Measurements from ENCODE around the gene SLC22A23. TPM values are rescaled to one million over a fixed set of nuclear protein-coding genes. Genes with fewer than 3 reads are reported as not detected.

Gene SLC22A23
- total RNA-seq, 2 experiments from 2014 or later = 0.75 to 0.83 TPM

GRCh38 chr6:3372184-3372846 is 84.5 kb downstream of the SLC22A23 start:
- ChIA-PET POLR2A (no interaction called here), CTCF (interaction anchor here (1.1 kb wide), 1 partner anchor 93 kb away, joined by 4 read pairs; no protein-coding TSS in a partner anchor)
- no peak for DNase-seq
- Mint-ChIP-seq H3K4me1 (peaks cover 23% of the 10 kb centered on the region), H3K9me3 (no peaks in the 10 kb centered on the region), H3K4me3 (no peak overlapping the region), H3K27me3 (peaks cover 9% of the 10 kb centered on the region), H3K36me3 (ENCODE audit: low read depth) (no peaks in the 10 kb centered on the region), H3K27ac (no peak overlapping the region)

DNA sequence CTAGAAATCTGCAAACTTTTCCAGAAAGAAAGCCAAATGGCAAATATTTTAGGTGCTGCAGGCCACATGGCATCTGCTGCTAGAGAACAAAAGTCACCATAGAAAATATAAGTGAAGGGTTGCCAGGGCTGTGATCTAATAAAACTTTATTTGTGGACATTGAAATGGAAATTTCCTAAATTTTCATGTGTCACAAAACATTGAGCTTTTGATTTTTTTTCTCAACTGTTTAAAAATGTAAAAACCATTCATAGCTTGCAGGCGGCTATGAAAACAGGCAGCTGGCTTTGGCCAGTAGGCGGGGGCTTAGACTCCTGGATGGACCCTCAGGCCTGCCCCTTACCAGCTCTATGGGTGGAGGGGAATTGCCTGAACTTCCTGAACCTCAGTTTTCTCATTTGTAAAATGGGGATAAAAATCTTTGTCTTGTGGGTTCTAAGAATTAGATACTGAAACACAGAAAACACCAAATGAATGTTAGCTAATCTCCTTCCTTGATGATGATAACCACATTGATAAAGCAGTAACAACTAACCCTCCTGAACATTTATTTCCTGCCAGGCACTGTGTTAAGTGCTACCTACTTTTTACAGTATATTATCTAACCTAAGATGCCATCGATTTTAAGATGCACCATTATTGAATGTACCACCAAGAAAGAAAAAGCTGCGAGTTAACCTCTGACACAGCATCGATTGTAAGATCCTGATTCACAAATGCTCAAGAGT is 85.5 kb downstream of the SLC22A23 start:
- no peak for DNase-seq
- Mint-ChIP-seq H3K9me3 (no peaks in the 10 kb centered on the region), H3K4me3 (no peak overlapping the region), H3K36me3 (ENCODE audit: low read depth) (no peaks in the 10 kb centered on the region), H3K27me3 (peaks cover 7% of the 10 kb centered on the region), H3K4me1 (peaks cover 23% of the 10 kb centered on the region), H3K27ac (peak overlapping the region; percentile 30)
- ChIA-PET CTCF (interaction anchor here (1.1 kb wide), 1 partner anchor 92 kb away, joined by 4 read pairs; no protein-coding TSS in a partner anchor), POLR2A (no interaction called here)

- ChIA-PET POLR2A (interaction anchor here (0.8 kb wide), 1 partner anchor 10 kb away, joined by 3 read pairs; no protein-coding TSS in a partner anchor), CTCF (no interaction called here)
- Mint-ChIP-seq H3K27me3 (peaks cover 3% of the 10 kb centered on the region), H3K27ac (peak overlapping the region; percentile 30), H3K4me3 (no peak overlapping the region), H3K4me1 (peaks cover 23% of the 10 kb centered on the region), H3K9me3 (no peaks in the 10 kb centered on the region), H3K36me3 (ENCODE audit: low read depth) (no peaks in the 10 kb centered on the region)
- DNase-seq = no peak
Measured at GRCh38 chr6:3370361-3371221, 86.3 kb downstream of the SLC22A23 start.

GRCh38 chr6:3369985-3370360 is 86.9 kb downstream of the SLC22A23 start:
- Mint-ChIP-seq H3K4me1 (peaks cover 23% of the 10 kb centered on the region), H3K27me3 (peaks cover 3% of the 10 kb centered on the region), H3K36me3 (ENCODE audit: low read depth) (no peaks in the 10 kb centered on the region), H3K4me3 (no peak overlapping the region), H3K27ac (no peak overlapping the region), H3K9me3 (no peaks in the 10 kb centered on the region)
- POLR2A ChIA-PET = interaction anchor here (0.8 kb wide), 1 partner anchor 9 kb away, joined by 3 read pairs; no protein-coding TSS in a partner anchor
- DNase-seq = no peak
- CTCF ChIA-PET = no interaction called here

DNA sequence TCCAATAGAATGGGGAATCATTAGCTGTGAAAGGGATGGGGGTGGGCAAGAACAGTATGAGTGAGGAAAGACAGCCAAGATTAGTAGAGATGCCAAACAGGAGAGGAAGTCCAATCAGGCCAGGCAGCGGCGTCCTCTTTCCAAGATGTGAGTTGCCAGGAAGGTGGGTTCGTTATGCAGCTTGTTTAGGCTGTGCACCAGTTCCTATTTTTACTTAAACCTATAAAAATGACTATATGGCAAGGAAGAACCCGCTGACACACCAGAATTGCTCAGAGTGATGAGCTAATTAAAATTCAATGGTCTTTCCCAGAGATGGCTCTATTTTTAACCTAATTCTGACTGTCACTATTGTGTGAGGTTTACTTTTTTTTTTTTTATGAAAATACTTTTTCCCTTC is 88.2 kb downstream of the SLC22A23 start:
- peaks cover 5% of the 10 kb centered on the region for H3K27me3 Mint-ChIP-seq
- POLR2A ChIA-PET = no interaction called here

GRCh38 chr6:3367630-3368029 is 89.2 kb downstream of the SLC22A23 start:
- peaks cover 5% of the 10 kb centered on the region for H3K27me3 Mint-ChIP-seq
- peaks cover 24% of the 10 kb centered on the region for H3K4me1 Mint-ChIP-seq
- DNase-seq = no peak
- POLR2A ChIA-PET = no interaction called here
- CTCF ChIA-PET = no interaction called here
- no peak overlapping the region for H3K27ac Mint-ChIP-seq
- no peak overlapping the region for H3K4me3 Mint-ChIP-seq
- H3K36me3 Mint-ChIP-seq (ENCODE audit: low read depth) = no peaks in the 10 kb centered on the region
- H3K9me3 Mint-ChIP-seq = no peaks in the 10 kb centered on the region

More for the DNA sequence above, 88.2 kb downstream of the SLC22A23 start:
- Mint-ChIP-seq H3K27ac (no peak overlapping the region), H3K4me3 (no peak overlapping the region), H3K4me1 (peaks cover 23% of the 10 kb centered on the region), H3K36me3 (ENCODE audit: low read depth) (no peaks in the 10 kb centered on the region), H3K9me3 (no peaks in the 10 kb centered on the region)
- DNase-seq = no peak
- CTCF ChIA-PET = interaction anchor here (1.1 kb wide), 1 partner anchor 24 kb away, joined by 5 read pairs; no protein-coding TSS in a partner anchor

GRCh38 chr6:3366596-3367413 is 90.0 kb downstream of the SLC22A23 start:
- POLR2A ChIA-PET = no interaction called here
- DNase-seq = no peak
- H3K4me1 Mint-ChIP-seq = peaks cover 19% of the 10 kb centered on the region
- H3K36me3 Mint-ChIP-seq (ENCODE audit: low read depth) = no peaks in the 10 kb centered on the region
- H3K27ac Mint-ChIP-seq = no peak overlapping the region
- peaks cover 5% of the 10 kb centered on the region for H3K27me3 Mint-ChIP-seq
- no peaks in the 10 kb centered on the region for H3K9me3 Mint-ChIP-seq
- CTCF ChIA-PET = no interaction called here
- H3K4me3 Mint-ChIP-seq = no peak overlapping the region

DNA sequence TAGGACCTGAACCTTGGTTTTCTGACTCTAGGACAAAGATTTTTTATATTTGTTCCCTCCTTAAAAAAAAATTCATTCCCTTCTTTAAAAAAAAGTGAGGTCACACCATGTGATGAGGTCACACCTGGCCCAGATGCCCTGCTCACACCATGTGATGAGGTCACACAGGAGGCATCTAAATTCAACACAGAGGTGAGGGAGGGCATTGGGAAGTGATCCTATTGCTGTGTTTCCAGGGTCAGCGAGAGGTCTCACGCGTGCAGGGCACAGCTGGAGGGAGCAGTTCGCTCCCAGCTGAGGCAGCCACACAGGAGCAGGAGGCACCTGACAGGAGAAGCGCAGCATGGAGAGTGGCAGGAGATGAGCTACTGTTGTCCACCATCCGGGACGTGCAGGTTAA is 92.5 kb downstream of the SLC22A23 start:
- Mint-ChIP-seq H3K9me3 (no peaks in the 10 kb centered on the region), H3K27ac (no peak overlapping the region), H3K4me1 (peaks cover 1% of the 10 kb centered on the region), H3K27me3 (peaks cover 5% of the 10 kb centered on the region), H3K4me3 (no peak overlapping the region), H3K36me3 (ENCODE audit: low read depth) (no peaks in the 10 kb centered on the region)
- DNase-seq = no peak
- ChIA-PET POLR2A (no interaction called here), CTCF (no interaction called here)

- Mint-ChIP-seq H3K27me3 (peaks cover 5% of the 10 kb centered on the region), H3K27ac (no peak overlapping the region), H3K36me3 (ENCODE audit: low read depth) (no peaks in the 10 kb centered on the region), H3K4me1 (peaks cover 1% of the 10 kb centered on the region), H3K4me3 (no peak overlapping the region), H3K9me3 (no peaks in the 10 kb centered on the region)
- no peak for DNase-seq
- POLR2A ChIA-PET = no interaction called here
- CTCF ChIA-PET = no interaction called here
Measured at GRCh38 chr6:3363296-3364025, 93.4 kb downstream of the SLC22A23 start.

DNA sequence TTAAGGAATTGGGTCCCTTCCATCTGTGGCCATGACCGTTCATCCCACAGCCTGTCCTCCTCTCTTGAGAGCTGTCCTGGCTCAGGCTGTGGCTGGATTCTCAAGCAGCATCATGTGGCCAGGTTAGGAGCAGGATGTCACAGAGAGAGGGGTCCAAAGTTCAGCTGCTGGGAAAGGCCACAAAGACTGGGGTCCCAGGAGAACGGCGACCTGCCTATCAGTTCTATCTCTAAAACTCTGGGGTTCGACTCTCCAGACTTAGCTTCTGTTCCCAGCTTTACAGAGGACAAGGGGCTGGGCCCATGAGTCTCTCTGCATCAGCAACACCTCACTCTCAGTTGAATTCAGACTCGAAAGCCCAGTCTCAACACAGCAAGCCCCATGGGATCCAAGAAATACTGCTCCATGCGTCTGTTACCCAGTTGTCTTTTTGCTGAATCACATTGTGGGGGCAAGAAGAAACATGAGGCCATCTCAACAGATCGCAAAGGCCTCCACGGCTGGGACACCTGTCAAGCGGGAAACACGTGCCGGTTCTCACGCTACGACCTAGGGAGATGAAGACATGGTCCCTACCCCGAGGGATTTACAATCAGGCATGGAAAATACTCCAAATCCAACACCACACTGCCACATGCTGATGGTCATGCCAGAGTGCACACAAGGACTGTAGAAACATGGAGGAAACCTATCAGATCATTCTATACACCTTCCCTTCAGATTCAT is 95.4 kb downstream of the SLC22A23 start:
- ChIA-PET CTCF (no interaction called here), POLR2A (interaction anchor here (1.1 kb wide), 1 partner anchor 9 kb away, joined by 3 read pairs; no protein-coding TSS in a partner anchor)
- Mint-ChIP-seq H3K9me3 (no peaks in the 10 kb centered on the region), H3K4me3 (no peak overlapping the region), H3K27ac (no peak overlapping the region), H3K4me1 (peaks cover 3% of the 10 kb centered on the region), H3K36me3 (ENCODE audit: low read depth) (no peaks in the 10 kb centered on the region), H3K27me3 (peaks cover 12% of the 10 kb centered on the region)
- DNase-seq = no peak

GRCh38 chr6:3360727-3361045 is 96.2 kb downstream of the SLC22A23 start:
- H3K9me3 Mint-ChIP-seq = no peaks in the 10 kb centered on the region
- DNase-seq = no peak
- no peaks in the 10 kb centered on the region for H3K36me3 Mint-ChIP-seq (ENCODE audit: low read depth)
- CTCF ChIA-PET = no interaction called here
- peaks cover 15% of the 10 kb centered on the region for H3K27me3 Mint-ChIP-seq
- POLR2A ChIA-PET = interaction anchor here (1.1 kb wide), 1 partner anchor 9 kb away, joined by 3 read pairs; no protein-coding TSS in a partner anchor
- H3K27ac Mint-ChIP-seq = no peak overlapping the region
- H3K4me3 Mint-ChIP-seq = no peak overlapping the region
- peaks cover 9% of the 10 kb centered on the region for H3K4me1 Mint-ChIP-seq
